ENCODE results near the gene CEBPZ. TPM values are rescaled to one million over a fixed set of nuclear protein-coding genes. Genes with fewer than 3 reads are reported as not detected.

The CEBPZ gene
- total and polyA plus RNA-seq, 2 of the 13 experiments (the other 11 are each of a cell fraction or from before 2014, with no cell fraction given), result 14.4 to 117 TPM

DNA sequence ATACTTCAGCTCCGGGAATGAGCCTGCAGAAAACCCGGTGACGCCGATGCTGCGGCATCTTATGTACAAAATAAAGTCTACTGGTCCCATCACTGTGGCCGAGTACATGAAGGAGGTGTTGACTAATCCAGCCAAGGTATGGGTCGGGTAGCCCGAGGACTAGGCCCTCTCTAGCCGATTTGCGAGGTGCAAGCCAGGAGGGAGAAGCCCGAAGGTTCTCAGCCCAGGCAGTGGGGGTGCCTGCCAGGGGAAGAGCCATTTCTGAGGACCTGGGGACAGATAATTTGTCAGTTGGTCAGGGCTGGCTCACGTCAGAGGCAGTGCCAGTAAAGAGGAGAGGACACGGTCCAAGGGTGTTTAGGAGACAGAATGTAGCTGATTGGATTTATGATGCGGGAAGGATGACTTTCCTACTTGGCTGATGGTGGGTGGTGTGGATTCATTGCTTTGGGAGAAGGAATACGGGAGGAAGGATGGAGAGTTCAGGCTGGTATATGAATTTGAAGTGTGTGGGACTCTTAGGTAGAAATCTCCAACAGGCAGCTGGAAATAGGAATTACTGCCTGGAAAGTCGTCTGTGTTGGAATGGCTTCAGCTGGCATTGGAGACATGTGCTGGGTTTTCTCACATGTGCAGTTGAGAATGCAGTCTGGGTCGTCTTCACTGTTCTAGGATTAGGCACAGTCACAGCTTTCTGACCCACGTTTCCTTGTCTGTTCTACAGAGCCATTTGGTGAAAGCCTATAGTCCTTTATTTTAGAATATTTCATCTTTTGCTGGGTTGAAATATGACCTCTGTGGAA, 936 bp upstream of the CEBPZ start:
- Histone ChIP-seq H2AFZ (ENCODE audit: low read length) (peak overlapping the region; percentile 45), H3K79me2 (ENCODE audit: insufficient read depth, low read length) (peaks cover 79% of the 10 kb centered on the region), H3K4me1 (ENCODE audit: insufficient read depth, low read length) (peaks cover 43% of the 10 kb centered on the region), H3K9ac (ENCODE audit: insufficient read depth, low read depth, low read length) (peak overlapping the region; percentile 94), H3K4me2 (ENCODE audit: low read depth, low read length) (peak overlapping the region; percentile 88), H4K20me1 (ENCODE audit: insufficient read depth, low read length) (peaks cover 16% of the 10 kb centered on the region; the same call in 1 of the 2 replicates), H3K9me3 (ENCODE audit: low read length) (no peaks in the 10 kb centered on the region), H3K27ac (ENCODE audit: extremely low read length, insufficient read depth, low read length) (peak overlapping the region; percentile 76), H3K27me3 (ENCODE audit: control insufficient read depth in 1 of 2, insufficient read depth in 2 of 2, low read length in 2 of 2) (no peaks in the 10 kb centered on the region; a peak in 1 of 5 replicates), H3K36me3 (replicated peaks in 1 of 2; ENCODE audit: control insufficient read depth in 1 of 2, insufficient read depth in 2 of 2, low read length in 2 of 2) (peaks cover 6 to 16% of the 10 kb centered on the region in 2 experiments), H3K4me3 (replicated peaks in 1 of 3; ENCODE audit: insufficient read depth in 1 of 3, low read depth in 2 of 3, low read length in 3 of 3) (peak overlapping the region; percentile 84 to 99 (median 95))
- TF ChIP-seq SMAD1 (CRISPR knock-in tag; IDR thresholded peaks at IDR 0.05; ENCODE audit: borderline replicate concordance, low read depth) (0 out of 2 replicates have a peak, but pooled peaks have one; percentile 8), ZNF678 (CRISPR knock-in tag; IDR thresholded peaks at IDR 0.05) (no peak), ZNF296 (CRISPR knock-in tag; conservative IDR thresholded peaks at IDR 0.05) (0 out of 2 replicates have a peak, but pooled peaks have one; percentile 20), CENPT (CRISPR knock-in tag; IDR thresholded peaks at IDR 0.05; ENCODE audit: low read depth) (0 out of 2 replicates have a peak, but pooled peaks have one; percentile 4), DNMT1 (CRISPR knock-in tag; IDR thresholded peaks at IDR 0.05) (0 out of 2 replicates have a peak, but pooled peaks have one; percentile 32), ZBTB33 (CRISPR knock-in tag; IDR thresholded peaks at IDR 0.05) (no peak), ZNF30 (CRISPR knock-in tag; IDR thresholded peaks at IDR 0.05) (0 out of 2 replicates have a peak, but pooled peaks have one; percentile 47), CBX2 (IDR thresholded peaks at IDR 0.05; ENCODE audit: low read depth, low read length) (no peak), CBX2 (CRISPR knock-in tag; IDR thresholded peaks at IDR 0.05; ENCODE audit: low read depth) (no peak)
- TF ChIP-seq, protein P1, sequence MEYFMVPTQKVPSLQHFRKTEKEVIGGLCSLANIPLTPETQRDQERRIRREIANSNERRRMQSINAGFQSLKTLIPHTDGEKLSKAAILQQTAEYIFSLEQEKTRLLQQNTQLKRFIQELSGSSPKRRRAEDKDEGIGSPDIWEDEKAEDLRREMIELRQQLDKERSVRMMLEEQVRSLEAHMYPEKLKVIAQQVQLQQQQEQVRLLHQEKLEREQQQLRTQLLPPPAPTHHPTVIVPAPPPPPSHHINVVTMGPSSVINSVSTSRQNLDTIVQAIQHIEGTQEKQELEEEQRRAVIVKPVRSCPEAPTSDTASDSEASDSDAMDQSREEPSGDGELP (IDR thresholded peaks at IDR 0.05; ENCODE audit: borderline replicate concordance, low read depth), result peak; percentile 9; the same call in 1 of the 2 replicates
- TF ChIP-seq, protein P2, sequence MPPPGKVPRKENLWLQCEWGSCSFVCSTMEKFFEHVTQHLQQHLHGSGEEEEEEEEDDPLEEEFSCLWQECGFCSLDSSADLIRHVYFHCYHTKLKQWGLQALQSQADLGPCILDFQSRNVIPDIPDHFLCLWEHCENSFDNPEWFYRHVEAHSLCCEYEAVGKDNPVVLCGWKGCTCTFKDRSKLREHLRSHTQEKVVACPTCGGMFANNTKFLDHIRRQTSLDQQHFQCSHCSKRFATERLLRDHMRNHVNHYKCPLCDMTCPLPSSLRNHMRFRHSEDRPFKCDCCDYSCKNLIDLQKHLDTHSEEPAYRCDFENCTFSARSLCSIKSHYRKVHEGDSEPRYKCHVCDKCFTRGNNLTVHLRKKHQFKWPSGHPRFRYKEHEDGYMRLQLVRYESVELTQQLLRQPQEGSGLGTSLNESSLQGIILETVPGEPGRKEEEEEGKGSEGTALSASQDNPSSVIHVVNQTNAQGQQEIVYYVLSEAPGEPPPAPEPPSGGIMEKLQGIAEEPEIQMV (CRISPR knock-in tag; IDR thresholded peaks at IDR 0.05; ENCODE audit: low read depth), result 0 out of 2 replicates have a peak, but pooled peaks have one; percentile 37
- no peak for FAIRE-seq
- BruUV-seq (replicated peaks), result TSS peak; percentile 79
- POLR2A ChIA-PET, result interaction anchor here (0.6 to 2.4 kb wide), 18 partner anchors 9 to 1519 kb away, joined by 3 to 14 read pairs (median 3); partner anchors contain the start of genes CEBPZOS, EIF2AK2, PRKD3 and RMDN2
- intact Hi-C loops (cut with micrococcal nuclease; ENCODE audit: unreplicated experiment), result loop anchor here (10.0 kb wide), 1 partner anchor 148 kb away; the partner anchor contains the start of genes GPATCH11 and HEATR5B
- CTCF ChIA-PET (ENCODE audit: low intra/inter-chr PET ratio, low total read pairs), result no interaction called here
- 11% methylated on average over 18 of the region's 18 CpGs for WGBS (ENCODE audit: low lambda C conversion rate)
- peak; percentile 55 for ATAC-seq
- DNase-seq (ENCODE audit: low spot score), result peak; percentile 12
- in situ Hi-C loops (cut with HindIII; ENCODE audit: extremely low pct_ligation_motif_present, low pct_unique_long_range_greater_than_20kb), result no loop called here
